SK-N-DZ (cell line): Measurements from ENCODE around the gene ARHGEF5.
"Not testable (repeated sequence)": the region's sequence is repeated elsewhere in the genome, so short reads cannot be mapped to it uniquely, and the experiment has no call there.

Source experiments
- DNase-seq: peaks from one replicate; pipeline ENCODE4 v3.0.0-alpha.2; 2015; ENCODE audit warnings: low spot score

The ARHGEF5 gene

GRCh38 chr7:144384071-144384470 is 28.9 kb downstream of the ARHGEF5 start:
- DNase-seq, result no peak

GRCh38 chr7:144384555-144385245 is 29.5 kb downstream of the ARHGEF5 start:
- DNase-seq, result no peak

GRCh38 chr7:144386741-144387140 is 31.5 kb downstream of the ARHGEF5 start:
- no peak for DNase-seq

DNA sequence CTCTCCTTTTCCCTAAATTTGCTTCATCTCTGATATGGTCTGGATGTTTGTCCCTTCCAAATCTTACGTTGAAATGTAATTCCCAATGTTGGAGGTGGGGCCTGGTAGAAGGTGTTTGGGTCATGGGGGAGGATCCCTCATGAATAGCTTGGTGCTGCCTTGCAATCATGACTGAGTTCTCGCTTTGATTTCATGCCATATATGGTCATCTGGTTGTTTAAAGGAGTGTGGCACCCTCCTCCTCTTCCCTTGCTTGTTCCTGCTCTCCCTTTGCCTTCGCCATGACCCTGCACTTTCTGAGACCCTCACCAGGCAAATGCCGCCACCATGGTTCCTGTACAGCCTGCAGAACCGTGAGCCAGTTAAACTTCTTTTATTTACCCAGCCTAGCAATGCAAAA is 33.7 kb downstream of the ARHGEF5 start:
- DNase-seq, result no peak

DNA sequence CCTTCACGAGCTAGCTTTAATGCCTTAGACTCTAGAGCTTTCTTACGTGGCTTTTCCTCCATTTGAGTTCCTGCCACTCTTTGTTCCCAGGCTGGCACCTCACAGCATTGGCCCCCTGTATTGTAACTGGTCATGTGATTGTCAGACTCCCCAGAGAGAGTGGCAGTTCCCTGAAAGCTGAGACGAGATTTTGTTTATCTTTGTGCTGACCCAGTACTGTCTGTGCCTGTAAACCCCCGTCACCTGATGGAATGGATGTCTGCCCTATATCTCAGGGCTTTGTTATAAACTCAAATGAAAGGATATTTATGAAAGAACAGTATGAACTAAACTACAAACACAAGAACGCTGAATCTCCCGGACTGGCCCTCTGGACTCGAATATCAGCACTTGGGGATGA is 35.3 kb downstream of the ARHGEF5 start:
- no peak for DNase-seq

GRCh38 chr7:144391014-144391413 is 35.8 kb downstream of the ARHGEF5 start:
- DNase-seq, result no peak

GRCh38 chr7:144391823-144392255 is 36.6 kb downstream of the ARHGEF5 start:
- DNase-seq, result peak; percentile 42

DNA sequence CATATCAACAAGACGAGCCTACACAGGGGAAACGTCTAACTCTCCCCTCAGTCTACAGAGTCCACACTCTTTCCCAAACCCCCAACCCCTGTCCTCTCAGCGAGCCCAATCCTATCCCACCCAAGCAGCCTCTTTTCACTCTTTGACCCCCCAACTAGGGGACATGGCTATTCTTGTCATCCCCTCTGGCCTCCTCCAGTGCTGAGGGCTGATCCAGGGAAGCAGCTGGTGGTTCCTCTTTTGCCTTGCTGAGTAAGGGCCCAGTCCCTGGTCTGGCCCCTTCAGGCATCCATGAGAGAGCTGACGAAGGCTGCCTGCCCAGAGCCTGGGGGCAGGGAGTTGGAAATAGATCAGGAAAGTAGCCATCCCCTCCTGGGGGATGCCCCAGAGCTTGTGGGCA is 41.9 kb downstream of the ARHGEF5 start:
- no peak for DNase-seq

GRCh38 chr7:144398291-144398690 is 43.1 kb downstream of the ARHGEF5 start:
- DNase-seq, result no peak

- no peak for DNase-seq
Observed at GRCh38 chr7:144398911-144399310, 43.7 kb downstream of the ARHGEF5 start.

DNA sequence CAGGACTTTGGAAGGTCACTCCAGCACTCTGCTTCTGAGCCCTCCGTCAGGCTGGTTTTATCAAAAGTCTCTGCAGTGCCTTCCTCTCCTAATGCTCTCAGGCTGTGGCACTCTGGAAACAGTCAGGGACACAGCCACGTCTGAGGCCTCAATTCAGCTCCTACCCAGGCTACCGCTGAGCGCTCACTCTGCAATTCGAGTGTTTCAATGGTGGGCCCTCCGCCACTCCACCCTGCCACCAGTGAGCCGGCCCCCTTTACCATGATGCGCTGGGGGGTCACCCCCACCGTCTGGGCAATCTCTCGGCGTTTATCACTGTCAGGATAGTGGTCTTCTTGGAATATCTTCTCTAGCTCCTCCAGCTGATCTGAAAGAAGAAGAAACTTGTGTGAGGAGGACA is 44.7 kb downstream of the ARHGEF5 start:
- no peak for DNase-seq

- no peak for DNase-seq
Observed at GRCh38 chr7:144401490-144401889, 46.3 kb downstream of the ARHGEF5 start.

GRCh38 chr7:144403102-144403501 is 47.9 kb downstream of the ARHGEF5 start:
- no peak for DNase-seq

GRCh38 chr7:144403649-144404061 is 48.5 kb downstream of the ARHGEF5 start, which contains the start of gene NOBOX:
NOBOX (minus strand) TSS chr7:144403693.
- DNase-seq, result no peak

DNA sequence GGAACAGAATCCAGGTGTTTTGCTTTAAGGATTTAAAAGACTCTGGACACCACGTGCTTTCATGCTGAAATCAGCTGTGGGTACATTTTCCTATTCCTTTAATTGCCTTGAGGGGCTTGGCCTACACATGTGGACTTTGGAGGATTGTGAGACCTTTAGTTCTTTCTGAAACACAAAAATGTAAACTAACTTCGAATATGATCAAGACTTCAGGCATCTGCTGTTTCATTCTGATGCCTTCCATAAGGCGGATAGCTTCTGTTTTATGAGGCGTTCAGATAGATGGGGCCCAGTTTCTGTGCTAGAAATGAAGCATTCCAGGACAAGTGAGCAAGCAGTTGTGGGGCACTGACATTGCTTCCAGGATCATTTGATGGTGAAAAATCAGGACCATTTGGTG is 49.7 kb downstream of the ARHGEF5 start:
- DNase-seq, result no peak

GRCh38 chr7:144407266-144407931 is 52.2 kb downstream of the ARHGEF5 start:
- DNase-seq, result no peak

- DNase-seq, result no peak
Observed at GRCh38 chr7:144408121-144408520, 52.9 kb downstream of the ARHGEF5 start.

DNA sequence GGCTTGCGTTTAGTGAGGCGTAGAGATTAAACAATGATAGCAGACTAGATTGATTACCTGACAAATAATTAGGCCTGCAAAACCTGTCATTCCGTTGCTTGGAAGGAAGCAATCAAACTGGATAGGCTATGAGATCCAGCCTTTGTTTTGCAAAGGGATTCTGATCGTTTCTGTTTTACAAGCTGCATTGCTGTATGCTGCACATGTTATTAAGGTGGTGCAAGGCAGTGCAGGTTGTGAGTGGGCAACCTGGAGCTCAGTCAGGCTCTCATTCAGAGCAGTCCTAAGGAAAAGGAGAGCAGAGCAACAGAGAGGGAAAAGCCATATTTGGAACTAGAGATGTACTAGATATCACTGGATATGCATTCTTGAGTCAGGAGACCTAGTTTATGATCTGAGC is 55.2 kb downstream of the ARHGEF5 start:
- DNase-seq, result no peak

- no peak for DNase-seq
Observed at GRCh38 chr7:144414815-144415214, 59.6 kb downstream of the ARHGEF5 start.

- no peak for DNase-seq
Observed at GRCh38 chr7:144415858-144416257, 60.7 kb downstream of the ARHGEF5 start.

- no peak for DNase-seq
Observed at GRCh38 chr7:144416341-144416740, 61.1 kb downstream of the ARHGEF5 start.

- not testable (repeated sequence) for DNase-seq
Observed at GRCh38 chr7:144418931-144419330, 63.7 kb downstream of the ARHGEF5 start.

DNA sequence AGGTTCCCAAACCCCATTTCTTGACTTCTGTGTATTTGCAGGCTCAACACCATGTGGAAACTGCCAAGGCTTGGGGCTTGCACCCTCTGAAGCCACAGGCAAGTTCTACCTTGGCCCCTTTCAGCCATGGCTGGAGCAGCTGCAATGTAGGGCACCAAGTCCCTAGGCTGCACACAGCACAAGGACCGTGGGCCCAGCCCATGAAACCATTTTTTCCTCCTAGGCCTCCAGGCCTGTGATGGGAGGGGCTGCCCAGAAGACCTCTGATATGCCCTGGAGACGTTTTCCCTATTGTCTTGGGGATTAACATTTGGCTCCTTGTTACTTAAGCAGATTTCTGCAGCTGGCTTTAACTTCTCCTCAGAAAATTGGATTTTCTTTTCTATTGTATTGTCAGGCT is 72.3 kb downstream of the ARHGEF5 start:
- DNase-seq, result not testable (repeated sequence)
